ENCODE measurements around the gene CYTH1.

DNA sequence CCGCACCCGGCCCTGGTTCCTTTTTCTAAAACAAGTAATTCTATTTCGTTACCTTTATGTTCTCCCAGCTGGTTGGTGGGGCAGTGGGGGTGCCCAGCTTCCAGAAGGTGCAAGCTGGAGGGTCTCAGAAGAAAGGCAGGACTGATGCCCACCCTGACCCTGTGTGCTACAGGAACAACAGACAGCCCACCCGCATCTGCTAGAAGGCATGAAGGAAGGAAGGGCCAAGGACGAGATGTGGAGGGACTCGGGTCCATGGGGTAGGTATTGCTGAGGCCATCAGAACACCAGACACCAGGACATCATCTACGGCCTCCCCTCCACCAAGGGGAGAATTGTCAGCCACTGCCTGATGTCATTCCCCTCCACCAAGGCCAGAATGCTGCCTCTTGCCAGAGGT lies 6.4 kb upstream of the CYTH1 start:
- TF ChIP-seq, protein P1, sequence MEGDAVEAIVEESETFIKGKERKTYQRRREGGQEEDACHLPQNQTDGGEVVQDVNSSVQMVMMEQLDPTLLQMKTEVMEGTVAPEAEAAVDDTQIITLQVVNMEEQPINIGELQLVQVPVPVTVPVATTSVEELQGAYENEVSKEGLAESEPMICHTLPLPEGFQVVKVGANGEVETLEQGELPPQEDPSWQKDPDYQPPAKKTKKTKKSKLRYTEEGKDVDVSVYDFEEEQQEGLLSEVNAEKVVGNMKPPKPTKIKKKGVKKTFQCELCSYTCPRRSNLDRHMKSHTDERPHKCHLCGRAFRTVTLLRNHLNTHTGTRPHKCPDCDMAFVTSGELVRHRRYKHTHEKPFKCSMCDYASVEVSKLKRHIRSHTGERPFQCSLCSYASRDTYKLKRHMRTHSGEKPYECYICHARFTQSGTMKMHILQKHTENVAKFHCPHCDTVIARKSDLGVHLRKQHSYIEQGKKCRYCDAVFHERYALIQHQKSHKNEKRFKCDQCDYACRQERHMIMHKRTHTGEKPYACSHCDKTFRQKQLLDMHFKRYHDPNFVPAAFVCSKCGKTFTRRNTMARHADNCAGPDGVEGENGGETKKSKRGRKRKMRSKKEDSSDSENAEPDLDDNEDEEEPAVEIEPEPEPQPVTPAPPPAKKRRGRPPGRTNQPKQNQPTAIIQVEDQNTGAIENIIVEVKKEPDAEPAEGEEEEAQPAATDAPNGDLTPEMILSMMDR (IDR thresholded peaks at IDR 0.05; ENCODE audit: borderline replicate concordance, extremely low read depth, low read length, poor library complexity, severe bottlenecking) = no peak
- TF ChIP-seq EZH2 (IDR thresholded peaks at IDR 0.05; ENCODE audit: borderline replicate concordance, low read depth, low read length, severe bottlenecking) = no peak

All from DND-41 (cell line).